Panc1 (cell line): Measurements from ENCODE around the gene SCOC. TPM values are rescaled to one million over a fixed set of nuclear protein-coding genes. Genes with fewer than 3 reads are reported as not detected.
A peak's percentile ranks its signal among the peaks of the same experiment; 100 is the strongest.

ENCODE experiments used
- ATAC-seq: fragments of 200-7000 bp; cut with Tn5 transposase; 2 replicates; pipeline ENCODE4 v1.9.1; 2020; ENCODE audit warnings: mild to moderate bottlenecking, moderate library complexity
- BruUV-seq: library from RNA; stranded (reverse); fragments of 400-500 nt; replicated peaks from 2 replicates; lab custom pipeline; 2021; lab: Mats Ljungman, UMichigan
- CTCF ChIA-PET: fragments of 300-600 bp; sonication (Branson Sonifier 250); formaldehyde crosslinking; loops from one replicate; lab custom pipeline; 2022; ENCODE audit warnings: antibody characterized with exemption; lab: Charles Lee
- POLR2A ChIA-PET: fragments of 300-600 bp; sonication (Branson Sonifier 250); formaldehyde crosslinking; loops from one replicate; lab custom pipeline; 2022; ENCODE audit warnings: antibody characterized with exemption; lab: Charles Lee
- DNase-seq: peaks from one replicate; pipeline ENCODE4 v3.0.0-alpha.2; 2010; ENCODE audit warnings: low read depth, low spot score
- H3K27ac ChIP-seq: 2 replicates; pipeline ENCODE4 v1.5.1; 2011; ENCODE audit warnings: mild to moderate bottlenecking, low read length, inconsistent platforms
- H3K27me3 ChIP-seq: fragments of 200-500 bp; sonication (Bioruptor generic); 2 replicates; pipeline ENCODE4 v1.6.0; 2014; ENCODE audit warnings: low read length, inconsistent platforms; ENCODE audit not compliant: control insufficient read depth, insufficient read depth
- H3K36me3 ChIP-seq: fragments of 200-500 bp; sonication (Bioruptor generic); 2 replicates; pipeline ENCODE4 v1.5.1; 2014; ENCODE audit warnings: inconsistent platforms, mild to moderate bottlenecking, low read length, moderate library complexity; ENCODE audit not compliant: control insufficient read depth, insufficient read depth
- H3K4me1 ChIP-seq: 2 replicates; pipeline ENCODE4 v1.5.1; 2011; ENCODE audit warnings: inconsistent platforms, mild to moderate bottlenecking, low read length, moderate library complexity; ENCODE audit not compliant: control insufficient read depth, insufficient read depth
- H3K4me3 ChIP-seq, 2 experiments: 2 replicates each; pipeline ENCODE4 v1.5.1; 2011 to 2012; ENCODE audit warnings: low read depth in 2 of 2, low read length in 2 of 2, mild to moderate bottlenecking in 2 of 2, inconsistent platforms in 1 of 2, moderate library complexity in 1 of 2
- H3K9me3 ChIP-seq: fragments of 200-500 bp; sonication (Bioruptor generic); 2 replicates; pipeline ENCODE4 v1.5.1; 2014; ENCODE audit warnings: low read depth, mild to moderate bottlenecking, inconsistent platforms, low read length, moderate library complexity; ENCODE audit not compliant: control insufficient read depth, insufficient read depth
- CTCF ChIP-seq: fragments of 450-650 bp; IDR thresholded peaks from 2 replicates; pipeline ENCODE4 v1.5.1; 2017; ENCODE audit warnings: mild to moderate bottlenecking
- POLR2AphosphoS5 ChIP-seq: IDR thresholded peaks from 2 replicates; pipeline ENCODE4 v1.6.1; 2012; ENCODE audit warnings: mild to moderate bottlenecking, low read depth, low read length, moderate library complexity
- REST ChIP-seq, 2 experiments: IDR thresholded peaks; 2 replicates each; pipeline ENCODE4 v1.6.1; 2011 to 2012; ENCODE audit warnings: low read depth in 2 of 2, control low read depth in 1 of 2, low read length in 1 of 2, mild to moderate bottlenecking in 1 of 2, moderate library complexity in 1 of 2; ENCODE audit not compliant: insufficient read depth in 1 of 2
- SIN3A ChIP-seq: IDR thresholded peaks from 2 replicates; pipeline ENCODE4 v1.6.1; 2012; ENCODE audit warnings: low read depth, mild to moderate bottlenecking, low read length, moderate library complexity, borderline replicate concordance; ENCODE audit not compliant: insufficient read depth
- TCF7L2 ChIP-seq: IDR thresholded peaks from 2 replicates; pipeline ENCODE4 v1.6.1; 2011; ENCODE audit warnings: mild to moderate bottlenecking, low read depth, low read length, inconsistent platforms
- in situ Hi-C: cut with HindIII; loops from 2 replicates; pipeline ENCODE4 v1.10.0; 2016; ENCODE audit warnings: low sequenced_read_pairs, low pct_unique_long_range_greater_than_20kb
- intact Hi-C: fragments of 100-400 bp; cut with micrococcal nuclease; formaldehyde crosslinking; loops from one replicate; pipeline ENCODE4 v1.10.0; 2022; ENCODE audit not compliant: unreplicated experiment
- total RNA-seq: library from RNA; stranded (reverse); gene quantifications from one replicate; pipeline ENCODE4 v1.2.1, GENCODE V29; 2021; ENCODE audit not compliant: unreplicated experiment

The SCOC gene
- total RNA-seq, 1 experiment from 2014 or later, result 30.2 TPM

GRCh38 chr4:140359562-140360427, 13.7 kb upstream of the SCOC start:
- intact Hi-C loops, result loop anchor here (1.0 to 5.0 kb wide), 2 partner anchors 251 to 493 kb away; no protein-coding TSS in a partner anchor
- H3K4me3 ChIP-seq, result no peak overlapping the region
- no peaks in the 10 kb centered on the region for H3K4me1 ChIP-seq
- POLR2A ChIA-PET, result interaction anchor here (0.7 kb wide), 1 partner anchor 249 kb away, joined by 3 read pairs; no protein-coding TSS in a partner anchor
- CTCF ChIA-PET, result interaction anchor here (0.5 to 1.6 kb wide), 8 partner anchors 9 to 408 kb away, joined by 3 to 5 read pairs (median 4); partner anchors contain the start of gene CLGN
- no peaks in the 10 kb centered on the region for H3K27me3 ChIP-seq
- no peaks in the 10 kb centered on the region for H3K36me3 ChIP-seq
- ATAC-seq, result peak; percentile 99
- no peak for TF ChIP-seq TCF7L2
- TF ChIP-seq CTCF, result peak; percentile 86
- H3K9me3 ChIP-seq, result no peaks in the 10 kb centered on the region
- in situ Hi-C loops, result no loop called here
- no peak overlapping the region for H3K27ac ChIP-seq
- peak; percentile 63 for DNase-seq
- no TSS peak for BruUV-seq

- ChIA-PET CTCF (interaction anchor here (1.6 kb wide), 1 partner anchor 239 kb away, joined by 3 read pairs; no protein-coding TSS in a partner anchor), POLR2A (interaction anchor here (0.7 kb wide), 1 partner anchor 32 kb away, joined by 4 read pairs; no protein-coding TSS in a partner anchor)
- no peaks in the 10 kb centered on the region for H3K4me1 ChIP-seq
- in situ Hi-C loops (no loop called here), intact Hi-C loops (loop anchor here (5.0 kb wide), 1 partner anchor 491 kb away; no protein-coding TSS in a partner anchor)
- no peak for ATAC-seq
- no peaks in the 10 kb centered on the region for H3K36me3 ChIP-seq
- no peak overlapping the region for H3K4me3 ChIP-seq
- no peaks in the 10 kb centered on the region for H3K27me3 ChIP-seq
- BruUV-seq, result no TSS peak
- H3K9me3 ChIP-seq, result no peaks in the 10 kb centered on the region
- H3K27ac ChIP-seq, result no peak overlapping the region
- no peak for DNase-seq
- TF ChIP-seq POLR2AphosphoS5, result no peak
Measured at GRCh38 chr4:140361099-140361498, 12.3 kb upstream of the SCOC start.

- intact Hi-C loops, result loop anchor here (5.0 kb wide), 1 partner anchor 489 kb away; no protein-coding TSS in a partner anchor
- POLR2A ChIA-PET, result interaction anchor here (0.6 kb wide), 1 partner anchor 669 kb away, joined by 5 read pairs; no protein-coding TSS in a partner anchor
- Histone ChIP-seq H3K27ac (no peak overlapping the region), H3K36me3 (no peaks in the 10 kb centered on the region), H3K9me3 (no peaks in the 10 kb centered on the region), H3K4me1 (no peaks in the 10 kb centered on the region), H3K4me3 (no peak overlapping the region), H3K27me3 (no peaks in the 10 kb centered on the region)
- BruUV-seq, result no TSS peak
- DNase-seq, result no peak
- no peak for ATAC-seq
- in situ Hi-C loops, result no loop called here
- TF ChIP-seq TCF7L2 (no peak), SIN3A (no peak), POLR2AphosphoS5 (no peak), REST (IDR thresholded peaks at IDR 0.05; ENCODE audit: insufficient read depth in 1 of 2, low read depth in 2 of 2, low read length in 1 of 2) (no peak), CTCF (no peak)
- CTCF ChIA-PET, result interaction anchor here (1.4 kb wide), 1 partner anchor 10 kb away, joined by 3 read pairs; no protein-coding TSS in a partner anchor
Measured at GRCh38 chr4:140363051-140363450, 10.4 kb upstream of the SCOC start.
